ENCODE results near the gene MUCL1. TPM values are rescaled to one million over a fixed set of nuclear protein-coding genes. Genes with fewer than 3 reads are reported as not detected.
A peak's percentile ranks its signal among the peaks of the same experiment; 100 is the strongest.

MUCL1 gene
- total RNA-seq (2014; rRNA removed; shearing (Covaris generic)) = not detected in 2 replicates
- not detected in 2 replicates for polyA plus RNA-seq (2016; fragmentation: Nextera tagmentation; extraction: Ambion mirVana)

DNA sequence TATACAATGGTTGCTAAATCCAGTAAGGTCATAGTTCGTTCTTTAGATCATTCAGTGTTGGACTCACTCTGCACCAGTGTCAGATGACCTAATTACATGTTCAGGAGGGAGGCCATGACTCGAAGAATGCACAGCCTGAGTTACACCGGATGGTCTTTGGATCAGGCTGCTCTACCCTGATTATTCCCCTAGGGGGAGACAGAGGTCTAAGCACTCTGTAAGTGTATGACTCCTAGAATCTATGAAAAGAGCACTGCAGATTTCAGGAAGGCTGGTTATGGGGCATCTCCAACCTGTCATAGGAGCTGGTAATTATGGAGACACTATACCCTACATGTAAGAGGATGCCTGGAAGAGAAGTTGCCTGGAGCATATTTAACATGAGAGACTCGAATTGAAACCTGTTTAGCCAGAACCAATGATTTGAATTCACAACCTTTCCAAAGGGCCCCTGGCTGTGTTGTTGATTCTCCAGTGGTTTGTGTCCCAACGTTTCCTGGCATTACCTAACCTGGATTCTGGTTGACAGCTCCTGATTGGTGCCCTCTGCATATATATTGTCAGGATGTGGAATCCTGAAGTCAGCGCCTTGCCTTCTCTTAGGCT, at the start of gene MUCL1:
Gene MUCL1 (plus strand): TSS at position 584 of the 606 bp plus-strand sequence. CDS start 67 bp downstream, outside the sequence.
- in situ Hi-C loops (cut with MboI) = no loop called here
- no peaks in the 10 kb centered on the region for H3K4me1 ChIP-seq (ENCODE audit: insufficient read depth)
- H3K36me3 ChIP-seq (ENCODE audit: low read depth) = no peaks in the 10 kb centered on the region
- no peaks in the 10 kb centered on the region for H4K20me1 ChIP-seq (ENCODE audit: insufficient read depth)
- DNase-seq = peak; percentile 69
- H3K9ac ChIP-seq = no peak within 1 kb of the TSS
- H3K4me3 ChIP-seq = no peak within 1 kb of the TSS
- H3K27me3 ChIP-seq (replicated peaks; ENCODE audit: insufficient read depth) = peaks cover 34% of the 10 kb centered on the region
- H3K27ac ChIP-seq = no peak within 1 kb of the TSS
- no peaks in the 10 kb centered on the region for H3K9me2 ChIP-seq (ENCODE audit: insufficient read depth)
- WGBS, 2 experiments (ENCODE audit: low coverage in 1 of 2, low lambda C conversion rate in 2 of 2, missing lambda C conversion rate in 2 of 2) = 20% methylated on average over 6 of the region's 6 CpGs
- no peak for TF ChIP-seq EZH2phosphoT487 (IDR thresholded peaks at IDR 0.05; ENCODE audit: insufficient read depth, low read depth)
- no peak within 1 kb of the TSS for H2AFZ ChIP-seq
- H3F3A ChIP-seq (ENCODE audit: insufficient read depth) = no peaks in the 10 kb centered on the region
- no peaks in the 10 kb centered on the region for H3K79me2 ChIP-seq (ENCODE audit: insufficient read depth)
- no peak within 1 kb of the TSS for H3K4me2 ChIP-seq (ENCODE audit: unreplicated experiment)
- no peaks in the 10 kb centered on the region for H3K9me3 ChIP-seq (ENCODE audit: low read depth)

GRCh38 chr12:54821676-54822075, 32.6 kb upstream of the MUCL1 start:
- in situ Hi-C loops (cut with MboI) = no loop called here
- H3K9me2 ChIP-seq (ENCODE audit: insufficient read depth) = no peaks in the 10 kb centered on the region
- no peak overlapping the region for H3K27ac ChIP-seq
- H3F3A ChIP-seq (ENCODE audit: insufficient read depth) = no peaks in the 10 kb centered on the region
- H3K36me3 ChIP-seq (ENCODE audit: low read depth) = no peaks in the 10 kb centered on the region
- no peak for TF ChIP-seq EZH2phosphoT487 (IDR thresholded peaks at IDR 0.05; ENCODE audit: insufficient read depth, low read depth)
- TF ChIP-seq EZH2 (IDR thresholded peaks at IDR 0.05; ENCODE audit: insufficient read depth, poor library complexity, severe bottlenecking) = no peak
- H3K4me2 ChIP-seq (ENCODE audit: unreplicated experiment) = no peak overlapping the region
- no peaks in the 10 kb centered on the region for H4K20me1 ChIP-seq (ENCODE audit: insufficient read depth)
- H3K9me3 ChIP-seq (ENCODE audit: low read depth) = no peaks in the 10 kb centered on the region
- H3K79me2 ChIP-seq (ENCODE audit: insufficient read depth) = no peaks in the 10 kb centered on the region
- no peak overlapping the region for H3K4me3 ChIP-seq
- no peaks in the 10 kb centered on the region for H3K4me1 ChIP-seq (ENCODE audit: insufficient read depth)
- 41 to 46% methylated on average over 3 of the region's 3 CpGs for WGBS, 2 experiments (ENCODE audit: low coverage in 1 of 2, low lambda C conversion rate in 2 of 2, missing lambda C conversion rate in 2 of 2)
- H2AFZ ChIP-seq = no peak overlapping the region
- H3K9ac ChIP-seq = no peak overlapping the region
- no peaks in the 10 kb centered on the region for H3K27me3 ChIP-seq (replicated peaks; ENCODE audit: insufficient read depth)
- DNase-seq = no peak

GRCh38 chr12:54824402-54824801, 29.9 kb upstream of the MUCL1 start:
- Histone ChIP-seq H3F3A (ENCODE audit: insufficient read depth) (no peaks in the 10 kb centered on the region), H3K36me3 (ENCODE audit: low read depth) (no peaks in the 10 kb centered on the region), H4K20me1 (ENCODE audit: insufficient read depth) (no peaks in the 10 kb centered on the region), H3K9ac (no peak overlapping the region), H3K27me3 (replicated peaks; ENCODE audit: insufficient read depth) (no peaks in the 10 kb centered on the region), H3K4me1 (ENCODE audit: insufficient read depth) (no peaks in the 10 kb centered on the region), H2AFZ (no peak overlapping the region), H3K4me3 (no peak overlapping the region), H3K9me3 (ENCODE audit: low read depth) (no peaks in the 10 kb centered on the region), H3K79me2 (ENCODE audit: insufficient read depth) (no peaks in the 10 kb centered on the region), H3K27ac (no peak overlapping the region), H3K9me2 (ENCODE audit: insufficient read depth) (no peaks in the 10 kb centered on the region), H3K4me2 (ENCODE audit: unreplicated experiment) (no peak overlapping the region)
- in situ Hi-C loops (cut with MboI) = no loop called here
- DNase-seq = peak; percentile 3
- WGBS, 2 experiments (ENCODE audit: low coverage in 1 of 2, low lambda C conversion rate in 2 of 2, missing lambda C conversion rate in 2 of 2) = 20 to 31% methylated on average over 2 of the region's 2 CpGs
- TF ChIP-seq EZH2phosphoT487 (IDR thresholded peaks at IDR 0.05; ENCODE audit: insufficient read depth, low read depth) (no peak), EZH2 (IDR thresholded peaks at IDR 0.05; ENCODE audit: insufficient read depth, poor library complexity, severe bottlenecking) (no peak)

DNA sequence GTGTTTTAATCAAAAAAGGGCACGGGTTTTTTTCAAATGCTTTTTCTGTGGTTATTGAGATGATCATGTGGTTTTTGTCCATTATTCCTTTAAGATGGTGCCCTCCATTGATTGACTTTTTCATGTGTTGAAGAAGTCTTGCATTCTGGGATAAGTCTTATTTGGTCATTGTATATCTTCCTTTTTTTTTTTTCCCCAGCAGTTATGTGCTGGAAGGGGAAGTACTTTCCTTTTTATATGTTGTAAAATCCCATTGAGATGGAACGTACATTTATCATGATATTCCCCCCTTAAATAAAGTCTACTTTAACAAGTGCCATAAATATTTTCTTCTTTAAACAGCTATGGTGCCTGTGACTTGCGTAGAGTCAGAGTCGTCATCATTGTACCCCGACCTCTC, 24.8 kb upstream of the MUCL1 start:
- 35 to 41% methylated on average over 5 of the region's 5 CpGs for WGBS, 2 experiments (ENCODE audit: low coverage in 1 of 2, low lambda C conversion rate in 2 of 2, missing lambda C conversion rate in 2 of 2)

GRCh38 chr12:54830199-54830598, 24.1 kb upstream of the MUCL1 start:
- in situ Hi-C loops (cut with MboI) = no loop called here
- no peak overlapping the region for H3K9ac ChIP-seq
- no peaks in the 10 kb centered on the region for H3K4me1 ChIP-seq (ENCODE audit: insufficient read depth)
- H3K4me3 ChIP-seq = no peak overlapping the region
- H3K27ac ChIP-seq = no peak overlapping the region
- no peaks in the 10 kb centered on the region for H3K9me3 ChIP-seq (ENCODE audit: low read depth)
- no peak for TF ChIP-seq EZH2phosphoT487 (IDR thresholded peaks at IDR 0.05; ENCODE audit: insufficient read depth, low read depth)
- TF ChIP-seq EZH2 (IDR thresholded peaks at IDR 0.05; ENCODE audit: insufficient read depth, poor library complexity, severe bottlenecking) = no peak
- H3K27me3 ChIP-seq (replicated peaks; ENCODE audit: insufficient read depth) = no peaks in the 10 kb centered on the region
- H3K4me2 ChIP-seq (ENCODE audit: unreplicated experiment) = no peak overlapping the region
- H4K20me1 ChIP-seq (ENCODE audit: insufficient read depth) = no peaks in the 10 kb centered on the region
- H3F3A ChIP-seq (ENCODE audit: insufficient read depth) = no peaks in the 10 kb centered on the region
- no peak overlapping the region for H2AFZ ChIP-seq
- H3K9me2 ChIP-seq (ENCODE audit: insufficient read depth) = no peaks in the 10 kb centered on the region
- no peaks in the 10 kb centered on the region for H3K79me2 ChIP-seq (ENCODE audit: insufficient read depth)
- DNase-seq = no peak
- no peaks in the 10 kb centered on the region for H3K36me3 ChIP-seq (ENCODE audit: low read depth)

More for the DNA sequence above, 24.8 kb upstream of the MUCL1 start:
- H3K79me2 ChIP-seq (ENCODE audit: insufficient read depth) = no peaks in the 10 kb centered on the region
- H4K20me1 ChIP-seq (ENCODE audit: insufficient read depth) = no peaks in the 10 kb centered on the region
- H3K9ac ChIP-seq = no peak overlapping the region
- no peak overlapping the region for H2AFZ ChIP-seq
- H3K4me2 ChIP-seq (ENCODE audit: unreplicated experiment) = no peak overlapping the region
- no peak for DNase-seq
- H3K27me3 ChIP-seq (replicated peaks; ENCODE audit: insufficient read depth) = no peaks in the 10 kb centered on the region
- H3F3A ChIP-seq (ENCODE audit: insufficient read depth) = no peaks in the 10 kb centered on the region
- no peaks in the 10 kb centered on the region for H3K36me3 ChIP-seq (ENCODE audit: low read depth)
- no peaks in the 10 kb centered on the region for H3K4me1 ChIP-seq (ENCODE audit: insufficient read depth)
- in situ Hi-C loops (cut with MboI) = no loop called here
- H3K9me3 ChIP-seq (ENCODE audit: low read depth) = no peaks in the 10 kb centered on the region
- no peak overlapping the region for H3K27ac ChIP-seq
- H3K9me2 ChIP-seq (ENCODE audit: insufficient read depth) = no peaks in the 10 kb centered on the region
- TF ChIP-seq EZH2phosphoT487 (IDR thresholded peaks at IDR 0.05; ENCODE audit: insufficient read depth, low read depth) = no peak
- TF ChIP-seq EZH2 (IDR thresholded peaks at IDR 0.05; ENCODE audit: insufficient read depth, poor library complexity, severe bottlenecking) = no peak
- no peak overlapping the region for H3K4me3 ChIP-seq
